ENCODE results near the gene MAL. TPM values are rescaled to one million over a fixed set of nuclear protein-coding genes. Genes with fewer than 3 reads are reported as not detected.

MAL gene
- total RNA-seq, 1 donor: not detected

- Histone ChIP-seq H3K27me3 (ENCODE audit: insufficient read depth, low read length) (peaks cover 25% of the 10 kb centered on the region), H3K36me3 (ENCODE audit: insufficient read depth, low read length) (no peaks in the 10 kb centered on the region), H3K4me2 (ENCODE audit: insufficient read depth, low read length) (no peak overlapping the region), H3K4me3 (ENCODE audit: insufficient read depth, low read length) (no peak overlapping the region), H3K27ac (ENCODE audit: low read depth, low read length) (no peak overlapping the region), H3K79me2 (ENCODE audit: insufficient read depth, low read length) (no peaks in the 10 kb centered on the region), H4K20me1 (ENCODE audit: insufficient read depth, low read length) (no peaks in the 10 kb centered on the region), H3K9me3 (ENCODE audit: low read depth, low read length) (no peaks in the 10 kb centered on the region), H3K4me1 (ENCODE audit: insufficient read depth, low read length) (no peaks in the 10 kb centered on the region), H2AFZ (ENCODE audit: low read length) (no peak overlapping the region)
- TF ChIP-seq CTCF (IDR thresholded peaks at IDR 0.05; ENCODE audit: extremely low read depth, low read depth, low read length): no peak
- DNase-seq (ENCODE audit: insufficient read length, low spot score, missing footprints): no peak
Measured at GRCh38 chr2:95053543-95053942, 28.0 kb downstream of the MAL start.

- Histone ChIP-seq H3K4me2 (ENCODE audit: insufficient read depth, low read length) (no peak overlapping the region), H4K20me1 (ENCODE audit: insufficient read depth, low read length) (no peaks in the 10 kb centered on the region), H3K27me3 (ENCODE audit: insufficient read depth, low read length) (peaks cover 25% of the 10 kb centered on the region), H3K9me3 (ENCODE audit: low read depth, low read length) (no peaks in the 10 kb centered on the region), H3K4me3 (ENCODE audit: insufficient read depth, low read length) (no peak overlapping the region), H3K4me1 (ENCODE audit: insufficient read depth, low read length) (no peaks in the 10 kb centered on the region), H2AFZ (ENCODE audit: low read length) (no peak overlapping the region), H3K27ac (ENCODE audit: low read depth, low read length) (no peak overlapping the region), H3K36me3 (ENCODE audit: insufficient read depth, low read length) (no peaks in the 10 kb centered on the region), H3K79me2 (ENCODE audit: insufficient read depth, low read length) (no peaks in the 10 kb centered on the region)
- TF ChIP-seq CTCF (IDR thresholded peaks at IDR 0.05; ENCODE audit: extremely low read depth, low read depth, low read length): no peak
- DNase-seq (ENCODE audit: insufficient read length, low spot score, missing footprints): no peak
Measured at GRCh38 chr2:95054016-95054415, 28.5 kb downstream of the MAL start.

GRCh38 chr2:95055262-95055661 lies 29.8 kb downstream of the MAL start:
- Histone ChIP-seq H3K4me3 (ENCODE audit: insufficient read depth, low read length) (no peak overlapping the region), H3K27me3 (ENCODE audit: insufficient read depth, low read length) (peaks cover 21% of the 10 kb centered on the region), H3K4me1 (ENCODE audit: insufficient read depth, low read length) (no peaks in the 10 kb centered on the region), H2AFZ (ENCODE audit: low read length) (no peak overlapping the region), H3K36me3 (ENCODE audit: insufficient read depth, low read length) (no peaks in the 10 kb centered on the region), H3K4me2 (ENCODE audit: insufficient read depth, low read length) (no peak overlapping the region), H3K9me3 (ENCODE audit: low read depth, low read length) (no peaks in the 10 kb centered on the region), H3K27ac (ENCODE audit: low read depth, low read length) (no peak overlapping the region), H3K79me2 (ENCODE audit: insufficient read depth, low read length) (no peaks in the 10 kb centered on the region), H4K20me1 (ENCODE audit: insufficient read depth, low read length) (no peaks in the 10 kb centered on the region)
- TF ChIP-seq CTCF (IDR thresholded peaks at IDR 0.05; ENCODE audit: extremely low read depth, low read depth, low read length): no peak
- no peak for DNase-seq (ENCODE audit: insufficient read length, low spot score, missing footprints)

- H3K9me3 ChIP-seq (ENCODE audit: low read depth, low read length): no peaks in the 10 kb centered on the region
- H3K4me2 ChIP-seq (ENCODE audit: insufficient read depth, low read length): no peak overlapping the region
- DNase-seq (ENCODE audit: insufficient read length, low spot score, missing footprints): no peak
- no peaks in the 10 kb centered on the region for H3K36me3 ChIP-seq (ENCODE audit: insufficient read depth, low read length)
- no peak for TF ChIP-seq CTCF (IDR thresholded peaks at IDR 0.05; ENCODE audit: extremely low read depth, low read depth, low read length)
- H3K27ac ChIP-seq (ENCODE audit: low read depth, low read length): no peak overlapping the region
- H3K4me3 ChIP-seq (ENCODE audit: insufficient read depth, low read length): no peak overlapping the region
- no peaks in the 10 kb centered on the region for H3K79me2 ChIP-seq (ENCODE audit: insufficient read depth, low read length)
- H3K27me3 ChIP-seq (ENCODE audit: insufficient read depth, low read length): peaks cover 22% of the 10 kb centered on the region
- H4K20me1 ChIP-seq (ENCODE audit: insufficient read depth, low read length): no peaks in the 10 kb centered on the region
- H3K4me1 ChIP-seq (ENCODE audit: insufficient read depth, low read length): no peaks in the 10 kb centered on the region
- H2AFZ ChIP-seq (ENCODE audit: low read length): no peak overlapping the region
Measured at GRCh38 chr2:95056044-95056443, 30.5 kb downstream of the MAL start.
